Cerebellar cortex (tissue), 1 donor: Measurements from ENCODE around the gene SETDB1.
"Not testable (repeated sequence)": the region's sequence is repeated elsewhere in the genome, so short reads cannot be mapped to it uniquely, and the experiment has no call there.

Experiments
- DNase-seq: peaks from one replicate; pipeline ENCODE4 v3.0.0-alpha.2; 2015; ENCODE audit warnings: low spot score

The SETDB1 gene

DNA sequence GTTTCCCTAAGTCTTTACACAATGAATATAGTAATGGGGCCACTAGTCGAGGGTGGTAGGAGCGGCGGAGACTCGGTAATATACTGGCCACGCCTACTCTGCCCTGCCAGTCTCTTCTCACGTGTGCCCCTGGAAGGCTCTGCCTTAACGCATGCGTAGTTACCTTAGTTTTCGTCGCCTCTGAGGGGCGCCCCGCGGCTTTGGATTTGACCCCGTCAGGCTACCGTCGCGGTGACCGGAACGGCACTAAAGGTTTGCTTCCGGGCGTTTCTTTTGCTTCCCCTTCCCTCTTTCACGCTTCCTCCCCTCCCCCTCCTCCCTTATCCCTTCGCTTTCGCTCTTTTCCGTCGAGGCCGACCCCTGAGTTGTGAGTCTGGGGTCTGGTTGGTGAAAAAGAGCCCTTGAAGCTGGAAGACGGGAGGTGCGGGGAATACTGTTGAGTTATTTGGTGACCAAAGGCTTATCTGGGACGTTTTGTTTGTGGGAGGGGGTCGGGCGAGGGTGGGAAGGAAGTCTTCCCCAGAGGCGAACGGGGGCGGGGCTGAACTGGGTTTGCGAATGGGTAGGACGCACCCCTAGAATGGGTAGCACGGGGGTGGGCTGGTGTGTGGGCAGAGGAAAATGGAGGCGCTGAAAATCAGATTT is at the start of gene SETDB1:
SETDB1 (plus strand) TSS at position 267 of the 645 bp plus-strand sequence. CDS start 1,352 bp downstream, outside the sequence.
- DNase-seq, result peak; percentile 97

DNA sequence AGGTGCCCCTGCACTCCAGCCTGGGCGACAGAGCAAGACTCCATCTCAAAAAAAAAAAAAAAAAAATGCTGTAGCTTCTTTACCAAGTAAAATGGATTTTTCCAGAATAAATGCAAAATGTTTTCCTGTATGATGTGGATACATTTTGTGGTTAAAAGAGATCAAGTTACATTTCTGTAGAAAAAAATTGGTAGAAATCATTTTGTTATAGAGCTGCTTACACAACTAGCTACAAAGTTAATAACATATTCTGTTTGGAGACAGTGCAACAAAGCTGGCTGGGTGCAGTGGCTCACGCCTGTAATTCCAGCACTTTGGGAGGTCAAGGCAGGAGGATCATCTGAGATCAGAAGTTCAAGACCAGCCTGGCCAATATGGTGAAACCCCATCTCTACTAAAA is 47.2 kb upstream of the SETDB1 start:
- not testable (repeated sequence) for DNase-seq

DNA sequence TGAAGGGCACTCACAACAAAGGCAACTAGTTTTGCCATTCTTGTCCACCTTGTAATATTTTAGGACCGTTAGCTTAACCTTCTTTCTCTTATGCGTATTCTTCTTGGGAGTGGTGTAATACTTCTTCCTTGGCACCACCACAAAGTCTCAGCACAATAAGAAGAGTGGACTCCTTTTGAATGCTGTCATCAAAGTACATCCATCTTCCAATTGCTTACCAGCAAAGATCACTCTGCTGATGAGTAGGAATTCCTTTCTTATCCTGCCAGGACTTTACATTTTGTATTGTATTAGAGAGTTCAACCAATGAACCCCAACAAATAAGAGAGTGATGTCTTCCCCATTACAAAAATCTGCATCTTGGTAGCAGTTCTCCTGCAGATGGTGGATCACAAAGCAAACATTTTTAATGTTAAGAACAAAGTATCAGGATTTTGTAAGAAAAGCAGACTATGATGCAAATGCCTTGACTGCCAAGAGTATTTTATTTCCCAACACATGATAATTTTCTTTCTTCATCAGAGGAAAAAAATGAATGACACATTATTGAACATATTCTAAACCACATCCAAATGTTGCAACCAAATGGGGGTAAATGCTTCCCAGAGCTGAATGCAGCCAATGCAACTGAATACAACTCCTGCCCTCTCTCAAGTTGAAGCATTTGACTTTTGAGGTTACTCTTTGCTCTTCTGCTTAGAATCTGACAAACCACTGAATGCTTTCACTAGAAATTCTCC is 44.7 kb upstream of the SETDB1 start:
- DNase-seq, result no peak

DNA sequence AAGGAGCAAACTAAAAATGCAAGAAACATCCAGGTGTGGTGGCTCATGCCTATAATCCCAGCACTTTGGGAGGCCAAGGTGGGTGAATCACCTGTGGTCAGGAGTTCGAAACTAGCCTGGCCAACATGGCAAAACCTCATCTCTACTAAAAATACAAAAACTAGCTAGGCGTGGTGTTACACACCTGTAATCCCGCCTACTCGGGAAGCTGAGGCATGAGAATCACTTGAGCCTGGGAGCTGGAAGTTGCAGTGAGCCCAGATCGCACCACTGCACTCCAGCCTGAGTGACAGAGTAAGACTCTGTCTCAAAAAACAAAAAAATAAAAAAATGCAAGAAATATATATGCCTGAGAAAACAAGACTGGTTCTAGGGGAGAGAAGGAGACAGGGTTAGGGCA is 43.0 kb upstream of the SETDB1 start:
- not testable (repeated sequence) for DNase-seq

DNA sequence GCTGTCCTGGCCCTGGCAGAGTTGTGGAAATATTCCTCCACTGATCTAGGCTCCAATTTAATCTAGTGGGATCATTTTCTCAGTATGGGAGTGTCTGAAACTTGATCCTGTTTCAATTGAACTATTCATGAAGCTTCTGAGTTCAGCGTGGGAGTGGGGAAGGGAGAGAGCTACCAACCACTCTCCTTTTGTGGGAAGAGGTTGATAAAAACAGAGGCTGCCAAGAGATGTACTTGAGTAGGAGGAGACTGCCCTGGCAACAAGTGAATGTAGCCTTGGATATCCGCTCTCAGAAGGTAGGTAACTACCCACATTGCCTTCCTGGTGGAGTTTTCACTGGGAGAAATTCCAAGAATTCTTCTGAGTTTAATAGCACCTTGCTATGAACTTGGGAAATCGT is 39.1 kb upstream of the SETDB1 start, which contains the start of gene CTXND2:
CTXND2 (plus strand) TSS at position 119 of the 400 bp plus-strand sequence. CDS start 25,179 bp downstream, outside the sequence.
- no peak for DNase-seq

DNA sequence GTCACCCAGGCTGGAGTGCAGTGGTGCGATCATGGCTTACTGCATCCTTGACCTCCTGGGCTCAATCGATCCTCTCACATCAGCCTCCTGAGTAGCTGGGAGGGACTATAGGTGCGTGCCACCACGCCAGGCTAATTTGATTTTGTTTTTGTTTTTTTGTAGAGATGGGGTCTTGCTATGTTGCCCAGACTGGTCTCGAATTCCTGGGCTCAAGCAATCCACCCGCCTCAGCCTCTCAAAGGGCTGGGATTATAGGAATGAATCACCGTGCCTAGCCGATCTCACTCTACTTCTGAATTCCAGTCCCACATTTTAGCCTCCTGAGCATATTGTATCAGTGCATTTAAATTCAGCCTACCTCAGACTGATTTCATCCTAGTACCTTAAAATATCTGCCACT is 37.4 kb upstream of the SETDB1 start:
- no peak for DNase-seq

DNA sequence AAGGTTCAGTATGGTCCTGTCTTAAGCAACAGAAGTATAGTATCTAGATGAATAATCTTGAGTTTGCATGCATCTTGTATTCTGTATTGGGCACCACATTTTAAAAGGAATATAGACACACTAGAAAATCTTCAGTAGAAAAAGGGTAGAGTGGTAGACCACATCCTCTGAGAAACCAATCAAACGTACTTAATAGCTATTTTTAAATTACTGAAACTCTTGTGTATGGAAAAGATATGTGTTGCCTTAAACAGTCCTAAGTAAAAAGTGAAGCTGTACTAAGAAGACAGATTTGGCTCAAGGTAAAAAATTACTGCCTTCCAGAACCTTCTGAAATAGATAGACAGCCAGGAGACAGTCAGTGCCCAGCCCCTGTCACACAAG is 36.1 kb upstream of the SETDB1 start:
- DNase-seq, result no peak

DNA sequence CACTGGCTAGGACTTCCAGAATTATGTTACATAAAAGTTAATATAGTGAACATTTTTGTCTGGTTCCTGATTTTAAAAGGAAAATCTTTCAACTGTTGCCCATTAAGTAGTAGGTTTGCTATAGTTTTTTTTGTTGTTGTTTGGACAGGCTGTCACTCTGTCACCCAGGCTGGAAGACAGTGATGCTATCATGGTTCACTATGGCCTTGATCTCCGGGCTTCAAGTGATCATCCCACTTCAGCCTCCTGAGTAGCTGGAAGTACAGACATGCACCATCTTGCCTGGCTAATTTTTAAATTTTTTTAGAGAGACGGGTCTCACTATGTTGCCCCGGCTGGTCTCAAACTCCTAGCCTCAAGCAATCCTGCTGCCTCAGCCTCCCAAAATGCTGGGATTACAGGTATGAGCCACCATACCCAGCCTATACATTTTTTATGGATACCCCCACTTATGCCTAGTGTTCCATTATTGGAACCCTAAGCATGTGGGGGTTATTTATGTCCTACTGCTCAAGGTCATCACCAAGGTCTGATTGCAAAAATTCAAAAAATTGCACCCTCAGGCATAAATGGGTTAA is 32.7 kb upstream of the SETDB1 start:
- DNase-seq, result no peak

DNA sequence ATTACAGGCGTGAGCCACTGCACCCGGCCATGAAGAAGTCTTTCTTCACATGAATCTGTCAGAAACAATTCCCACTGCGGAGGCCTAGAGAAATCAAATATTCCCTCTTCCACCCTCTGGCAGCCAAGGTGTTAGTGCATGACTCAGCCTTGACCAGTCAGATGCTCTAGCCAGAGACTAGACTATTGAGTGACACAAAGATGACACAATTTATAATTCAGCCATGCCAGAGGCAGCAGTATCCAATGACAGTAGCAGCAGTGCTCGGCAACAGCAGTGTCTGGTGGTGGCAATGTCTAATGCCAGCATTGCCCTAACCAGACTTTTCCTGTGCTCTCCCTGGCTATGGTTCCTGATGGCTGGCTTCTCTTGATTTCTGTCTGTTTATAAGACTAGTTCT is 30.5 kb upstream of the SETDB1 start:
- no peak for DNase-seq

DNA sequence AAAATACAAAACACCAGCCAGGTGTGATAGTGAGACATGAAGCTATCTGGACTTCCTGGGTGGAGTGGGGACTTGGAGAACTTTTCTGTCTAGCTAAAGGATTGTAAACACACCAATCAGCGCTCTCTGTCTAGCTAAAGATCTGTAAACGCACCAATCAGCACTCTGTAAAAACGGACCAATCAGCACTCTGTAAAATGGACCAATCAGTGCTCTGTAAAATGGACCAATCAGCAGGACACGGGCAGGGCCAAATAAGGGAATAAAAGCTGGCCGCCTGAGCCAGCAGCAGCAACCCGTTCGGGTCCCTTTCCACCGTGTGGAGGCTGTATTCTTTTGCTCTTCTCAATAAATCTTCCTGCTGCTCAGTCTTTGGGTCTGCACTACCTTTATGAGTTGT is 26.4 kb upstream of the SETDB1 start:
- not testable (repeated sequence) for DNase-seq

DNA sequence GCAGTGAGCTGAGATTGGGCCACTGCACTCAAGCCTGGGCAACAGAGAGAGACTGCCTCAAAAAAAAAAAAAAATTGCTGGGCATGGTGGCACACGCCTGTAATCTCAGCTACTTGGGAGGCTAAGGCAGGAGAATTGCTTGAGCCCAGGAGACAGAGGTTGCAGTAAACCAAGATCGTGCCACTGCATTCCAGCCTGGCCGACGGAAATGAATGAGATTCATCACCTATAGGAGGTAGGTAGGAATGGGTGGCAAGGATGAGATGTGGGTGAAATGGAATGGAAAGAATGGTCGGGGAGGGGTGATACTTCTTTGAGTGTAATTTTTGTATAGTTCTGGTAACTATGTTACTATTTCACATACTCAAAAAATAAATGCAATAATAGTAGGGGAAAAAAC is 23.8 kb upstream of the SETDB1 start:
- DNase-seq, result no peak

DNA sequence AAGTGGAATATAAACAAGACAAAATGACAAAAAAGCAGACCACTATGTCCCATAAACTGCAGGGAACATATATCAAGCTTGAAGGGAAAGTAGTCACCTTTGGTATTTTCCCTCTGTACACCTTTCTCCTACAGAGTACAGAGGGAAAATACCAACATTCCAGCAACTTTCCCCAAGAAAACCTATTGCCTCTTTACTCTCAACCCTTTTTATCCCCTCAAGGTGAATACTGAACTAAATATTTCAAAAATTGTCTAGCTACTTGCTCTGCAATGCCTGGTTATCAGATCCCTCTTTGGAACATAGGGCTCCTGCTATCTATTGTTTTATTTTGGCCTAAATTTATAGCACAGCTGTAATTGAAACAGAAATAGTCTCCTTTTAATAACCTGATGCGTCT is 23.4 kb upstream of the SETDB1 start:
- DNase-seq, result no peak

DNA sequence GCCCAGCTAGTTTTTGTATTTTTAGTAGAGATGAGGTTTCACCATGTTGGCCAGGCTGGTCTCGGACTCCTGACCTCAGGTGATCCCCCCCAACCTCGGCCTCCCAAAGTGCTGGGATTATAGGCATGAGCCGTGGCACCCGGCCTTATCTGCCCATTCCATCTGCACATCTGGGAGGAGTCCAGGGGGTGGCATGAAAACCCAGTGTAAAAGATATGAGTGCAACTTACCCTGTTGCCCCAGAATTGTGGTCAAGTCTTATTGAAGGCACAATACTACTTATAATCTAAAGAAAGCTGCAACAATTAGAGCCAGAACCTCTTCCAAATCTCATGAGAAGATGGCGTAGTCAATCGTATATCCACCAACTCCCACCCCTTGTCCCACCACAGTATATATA is 20.9 kb upstream of the SETDB1 start:
- no peak for DNase-seq

DNA sequence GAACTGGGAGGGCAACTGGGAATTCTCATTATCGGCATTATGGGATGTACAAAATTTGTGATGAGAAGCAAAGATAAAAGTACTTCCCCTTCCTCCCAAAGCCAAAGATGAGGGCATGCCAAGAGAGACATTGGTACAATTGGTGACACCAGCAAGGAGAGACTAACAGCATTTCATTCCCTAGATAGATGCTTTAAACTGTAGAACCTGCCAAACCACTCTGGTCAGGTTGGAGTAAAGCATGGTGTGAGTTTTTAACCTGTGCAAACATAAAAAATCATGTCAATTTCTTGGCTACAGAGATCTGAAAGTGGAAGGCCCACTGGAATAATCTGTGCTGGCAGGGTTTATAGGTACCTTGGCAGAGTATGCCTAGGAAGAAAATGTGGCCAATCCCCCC is 19.8 kb upstream of the SETDB1 start:
- DNase-seq, result no peak

DNA sequence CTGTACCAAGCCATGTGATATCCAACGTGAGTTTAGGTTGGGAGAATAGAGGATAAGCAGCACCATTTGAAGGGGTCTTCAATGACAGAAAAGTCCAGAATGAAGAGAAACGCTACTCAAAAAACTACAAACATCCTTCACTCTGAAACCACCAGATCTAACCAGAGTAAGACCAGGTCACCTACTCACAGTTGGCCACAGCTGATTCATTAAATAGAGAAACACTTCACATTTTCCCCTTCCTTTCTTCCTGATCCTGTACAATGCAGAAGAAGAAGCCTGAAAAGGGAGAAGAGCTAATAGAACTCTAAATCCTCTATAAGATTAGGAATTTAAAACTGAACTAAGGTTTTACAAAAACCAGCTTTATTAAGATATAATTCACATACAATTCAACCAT is 19.4 kb upstream of the SETDB1 start:
- no peak for DNase-seq

DNA sequence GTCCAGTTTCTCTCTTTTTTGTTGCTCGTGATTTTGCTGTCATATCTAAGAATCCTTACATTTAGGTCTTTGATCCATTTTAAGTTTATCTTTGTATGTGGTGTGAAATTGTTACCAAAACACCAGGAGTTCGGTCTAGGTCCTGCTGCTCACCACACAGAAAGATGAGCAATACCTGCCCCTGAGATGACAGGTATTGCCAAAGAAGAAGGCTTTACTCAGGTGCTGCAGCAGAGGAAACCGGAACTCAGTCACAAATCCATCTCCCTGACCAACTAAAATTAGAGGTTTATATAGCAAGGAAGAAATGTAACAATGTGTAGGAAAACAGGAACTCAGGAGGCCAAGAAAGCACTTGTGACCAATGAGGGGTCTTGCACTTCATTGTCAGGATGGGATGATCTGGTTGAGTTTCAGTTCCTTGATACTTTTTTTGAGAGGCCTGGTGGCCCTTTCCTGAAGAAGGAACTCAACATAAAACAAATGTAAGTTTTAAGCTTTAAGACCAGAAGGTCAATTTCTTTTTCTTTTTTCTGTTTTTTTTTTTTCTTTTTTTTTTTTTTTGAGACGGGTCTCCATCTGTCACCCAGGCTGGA is 16.5 kb upstream of the SETDB1 start:
- DNase-seq, result no peak

DNA sequence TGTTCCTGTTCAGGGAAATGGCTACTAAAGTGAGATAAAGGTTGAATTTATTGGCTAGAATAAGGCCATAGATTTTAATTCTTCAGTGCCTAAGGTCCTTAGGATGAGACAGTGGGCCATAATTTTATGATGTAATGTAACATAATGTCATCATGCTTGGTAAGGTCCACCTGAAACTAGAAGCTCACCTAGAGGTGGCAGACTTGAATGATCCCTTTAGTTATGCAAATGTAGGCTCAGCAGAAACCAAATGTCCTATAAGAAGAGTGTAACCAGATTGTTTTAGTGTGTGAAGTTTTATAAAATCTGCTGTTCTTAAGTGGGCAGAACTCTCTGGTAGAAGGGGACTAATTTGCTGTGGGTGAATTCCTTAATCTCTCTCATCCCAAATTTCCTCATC is 13.5 kb upstream of the SETDB1 start:
- DNase-seq, result no peak

DNA sequence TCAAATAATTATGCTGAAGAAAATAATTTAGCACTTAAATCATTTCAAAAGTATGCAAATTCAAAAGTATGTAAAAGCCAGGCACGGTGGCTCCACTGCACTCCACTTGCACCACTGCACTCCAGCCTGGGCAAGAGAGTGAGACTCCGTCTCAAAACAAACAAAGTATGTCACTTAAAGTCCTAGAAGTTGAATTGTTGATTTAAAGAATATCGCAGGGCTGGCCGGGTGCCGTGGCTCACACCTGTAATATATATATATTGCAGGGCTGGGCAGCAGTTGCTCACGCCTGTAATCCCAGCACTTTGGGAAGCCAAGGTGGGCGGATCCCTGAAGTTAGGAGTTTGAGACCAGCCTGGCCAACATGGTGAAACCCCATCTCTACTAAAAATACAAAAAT is 8.8 kb upstream of the SETDB1 start:
- no peak for DNase-seq

DNA sequence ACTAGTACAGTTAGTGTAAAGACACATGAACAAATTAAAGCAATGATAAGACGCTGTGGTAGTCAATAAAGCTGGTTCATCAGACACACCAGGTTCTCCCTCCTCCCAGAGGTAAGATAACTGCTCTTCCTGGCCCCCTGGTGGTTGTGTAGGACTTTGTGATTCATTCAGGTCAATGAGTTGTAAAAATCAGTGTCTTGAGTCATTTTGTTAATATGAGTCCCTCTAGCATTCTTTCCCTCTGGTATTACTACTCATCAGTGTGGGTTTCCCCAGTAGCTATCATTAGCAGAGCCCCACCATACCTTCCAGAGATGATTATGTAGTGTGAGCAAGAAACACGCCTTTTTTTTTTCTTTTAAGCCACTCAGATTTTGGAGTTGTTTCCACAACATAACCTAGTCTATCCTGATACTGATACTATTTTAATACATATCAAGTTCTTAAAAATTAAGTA is 3.6 kb upstream of the SETDB1 start:
- peak; percentile 67 for DNase-seq

DNA sequence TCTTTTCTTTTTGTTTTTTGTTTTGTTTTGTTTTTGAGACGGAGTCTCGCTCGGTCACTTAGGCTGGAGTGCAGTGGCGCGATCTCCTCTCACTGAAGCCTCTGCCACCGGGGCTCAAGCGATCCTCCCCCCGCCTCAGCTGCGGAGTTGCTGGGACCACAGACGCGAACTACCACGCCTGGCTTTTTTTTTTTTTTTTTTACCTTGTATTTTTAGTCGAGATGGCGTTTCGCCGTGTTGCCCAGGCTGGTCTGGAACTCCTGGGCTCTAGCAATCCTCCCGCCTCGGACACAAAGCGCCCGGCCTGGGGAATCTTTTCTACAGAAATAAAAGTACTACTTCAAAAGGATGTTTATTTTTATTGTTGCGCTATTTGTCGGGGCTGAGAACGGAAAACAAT is 1.1 kb upstream of the SETDB1 start:
- no peak for DNase-seq

DNA sequence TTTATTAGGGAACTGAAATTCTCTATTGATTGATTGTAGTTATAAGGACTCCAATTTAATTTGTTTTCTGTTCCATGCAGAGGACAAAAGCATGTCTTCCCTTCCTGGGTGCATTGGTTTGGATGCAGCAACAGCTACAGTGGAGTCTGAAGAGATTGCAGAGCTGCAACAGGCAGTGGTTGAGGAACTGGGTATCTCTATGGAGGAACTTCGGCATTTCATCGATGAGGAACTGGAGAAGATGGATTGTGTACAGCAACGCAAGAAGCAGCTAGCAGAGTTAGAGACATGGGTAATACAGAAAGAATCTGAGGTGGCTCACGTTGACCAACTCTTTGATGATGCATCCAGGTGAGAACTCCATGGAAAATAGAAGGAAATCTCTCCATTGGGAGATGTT is 1.5 kb downstream of the SETDB1 start:
- no peak for DNase-seq

DNA sequence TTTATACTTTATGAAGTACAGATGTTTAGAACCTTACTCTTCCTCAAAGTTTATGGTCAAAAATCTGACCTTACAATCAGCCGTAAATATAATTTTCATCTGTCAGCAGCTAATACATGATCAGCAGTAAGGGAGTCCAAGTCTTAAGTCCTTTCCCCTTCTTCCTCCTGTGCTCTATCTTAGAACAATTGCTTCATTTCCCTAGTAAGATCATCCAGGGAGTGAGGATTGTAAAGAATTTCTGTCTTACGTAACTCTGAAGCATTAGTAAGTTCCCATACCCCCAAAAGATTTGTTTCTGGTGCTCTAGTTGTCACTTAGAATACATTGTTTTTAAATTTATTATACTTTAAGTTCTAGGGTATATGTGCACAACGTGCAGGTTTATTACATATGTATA is 2.1 kb downstream of the SETDB1 start:
- DNase-seq, result no peak

DNA sequence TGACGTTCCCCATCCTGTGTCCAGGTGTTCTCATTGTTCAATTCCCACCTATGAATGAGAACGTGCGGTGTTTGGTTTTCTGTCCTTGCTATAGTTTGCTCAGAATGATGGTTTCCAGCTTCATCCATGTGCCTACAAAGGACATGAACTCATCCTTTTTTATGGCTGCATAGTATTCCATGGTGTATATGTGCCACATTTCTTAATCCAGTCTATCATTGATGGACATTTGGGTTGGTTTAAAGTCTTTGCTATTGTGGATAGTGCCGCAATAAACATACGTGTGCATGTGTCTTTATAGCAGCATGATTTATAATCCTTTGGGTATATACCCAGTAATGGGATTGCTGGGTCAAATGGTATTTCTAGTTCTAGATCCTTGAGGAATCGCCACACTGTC is 2.6 kb downstream of the SETDB1 start:
- not testable (repeated sequence) for DNase-seq
